ENCODE measurements around the gene TCAP. TPM values are rescaled to one million over a fixed set of nuclear protein-coding genes. Genes with fewer than 3 reads are reported as not detected.

TCAP gene
- polyA plus RNA-seq, 1 experiment = 0.12 TPM

GRCh38 chr17:39679521-39680192 lies 14.5 kb downstream of the TCAP start:
- DNase-seq (ENCODE audit: low read depth, low spot score) = no peak
- ChIA-PET POLR2A (no interaction called here), CTCF (interaction anchor here (0.9 to 1.4 kb wide), 4 partner anchors 8 to 58 kb away, joined by 3 to 4 read pairs (median 4); partner anchors contain the start of gene PGAP3)
- Histone ChIP-seq H3K9me3 (ENCODE audit: control insufficient read depth, insufficient read depth, low read length) (no peaks in the 10 kb centered on the region), H3K27ac (ENCODE audit: low read depth, low read length) (no peak overlapping the region), H3K27me3 (ENCODE audit: control insufficient read depth, insufficient read depth, low read length) (no peaks in the 10 kb centered on the region), H3K4me3 (ENCODE audit: low read depth, low read length) (no peak overlapping the region)
- TF ChIP-seq CTCF (IDR thresholded peaks at IDR 0.05; ENCODE audit: low read depth, low read length) = no peak

GRCh38 chr17:39683295-39683939 lies 18.3 kb downstream of the TCAP start:
- POLR2A ChIA-PET = no interaction called here
- Histone ChIP-seq H3K4me3 (ENCODE audit: low read depth, low read length) (no peak overlapping the region), H3K9me3 (ENCODE audit: control insufficient read depth, insufficient read depth, low read length) (no peaks in the 10 kb centered on the region), H3K27me3 (ENCODE audit: control insufficient read depth, insufficient read depth, low read length) (no peaks in the 10 kb centered on the region), H3K27ac (ENCODE audit: low read depth, low read length) (no peak overlapping the region)
- no peak for TF ChIP-seq CTCF (IDR thresholded peaks at IDR 0.05; ENCODE audit: low read depth, low read length)
- CTCF ChIA-PET = no interaction called here
- no peak for DNase-seq (ENCODE audit: low read depth, low spot score)

GRCh38 chr17:39684369-39685192 lies 19.4 kb downstream of the TCAP start:
- Histone ChIP-seq H3K9me3 (ENCODE audit: control insufficient read depth, insufficient read depth, low read length) (no peaks in the 10 kb centered on the region), H3K27me3 (ENCODE audit: control insufficient read depth, insufficient read depth, low read length) (no peaks in the 10 kb centered on the region), H3K4me3 (ENCODE audit: low read depth, low read length) (no peak overlapping the region), H3K27ac (ENCODE audit: low read depth, low read length) (no peak overlapping the region)
- no peak for TF ChIP-seq CTCF (IDR thresholded peaks at IDR 0.05; ENCODE audit: low read depth, low read length)
- ChIA-PET CTCF (no interaction called here), POLR2A (no interaction called here)
- DNase-seq (ENCODE audit: low read depth, low spot score) = no peak

GRCh38 chr17:39687101-39687545 lies 22.0 kb downstream of the TCAP start:
- Histone ChIP-seq H3K4me3 (ENCODE audit: low read depth, low read length) (peak overlapping the region; percentile 83), H3K27me3 (ENCODE audit: control insufficient read depth, insufficient read depth, low read length) (no peaks in the 10 kb centered on the region), H3K27ac (ENCODE audit: low read depth, low read length) (peak overlapping the region; percentile 85), H3K9me3 (ENCODE audit: control insufficient read depth, insufficient read depth, low read length) (no peaks in the 10 kb centered on the region)
- no peak for TF ChIP-seq CTCF (IDR thresholded peaks at IDR 0.05; ENCODE audit: low read depth, low read length)
- CTCF ChIA-PET = interaction anchor here (0.7 to 2.1 kb wide), 2 partner anchors 8 to 66 kb away, joined by 3 to 8 read pairs; no protein-coding TSS in a partner anchor
- no peak for DNase-seq (ENCODE audit: low read depth, low spot score)
- POLR2A ChIA-PET = interaction anchor here (0.9 kb wide), 1 partner anchor 43 kb away, joined by 4 read pairs; the partner anchor contains the start of gene MIEN1
